Activated CD4-positive, alpha-beta T cell treated with anti-CD3 and anti-CD28 coated beads, Interleukin-2, amount 50 U/mL, for 24 hours (primary cell): ENCODE results near the gene FBRSL1.
"Not testable (repeated sequence)": the region's sequence is repeated elsewhere in the genome, so short reads cannot be mapped to it uniquely, and the experiment has no call there.

ENCODE experiments used
- DNase-seq, 2 donors: peaks; one replicate each; pipeline ENCODE4 v3.0.0-alpha.2; 2020; ENCODE audit warnings: low read depth in 1 of 2, low spot score in 1 of 2

The FBRSL1 gene

GRCh38 chr12:132489602-132490266, at the start of gene FBRSL1:
TSS of gene FBRSL1 (plus strand) at chr12:132490151.
- peak; percentile 87 for DNase-seq

- not testable (repeated sequence) for DNase-seq
Observed at GRCh38 chr12:132440420-132440819, 49.5 kb upstream of the FBRSL1 start.

- DNase-seq: no peak
Observed at GRCh38 chr12:132441871-132442863, 47.8 kb upstream of the FBRSL1 start.

- no peak for DNase-seq
Observed at GRCh38 chr12:132443091-132443490, 46.9 kb upstream of the FBRSL1 start.

- no peak for DNase-seq
Observed at GRCh38 chr12:132444283-132444682, 45.7 kb upstream of the FBRSL1 start.

GRCh38 chr12:132444957-132445883, 44.7 kb upstream of the FBRSL1 start:
- DNase-seq: peak; percentile 63

GRCh38 chr12:132445884-132446632, 43.9 kb upstream of the FBRSL1 start:
- peak in 1 of 2 donors; percentile 33 for DNase-seq

GRCh38 chr12:132446633-132447326, 43.2 kb upstream of the FBRSL1 start:
- DNase-seq: no peak

GRCh38 chr12:132447327-132447720, 42.6 kb upstream of the FBRSL1 start:
- DNase-seq: no peak

GRCh38 chr12:132447731-132448462, 42.1 kb upstream of the FBRSL1 start:
- DNase-seq: no peak

GRCh38 chr12:132448463-132448820, 41.5 kb upstream of the FBRSL1 start:
- no peak for DNase-seq

- no peak for DNase-seq
Observed at GRCh38 chr12:132449565-132450417, 40.2 kb upstream of the FBRSL1 start.

- DNase-seq: no peak
Observed at GRCh38 chr12:132450418-132451171, 39.4 kb upstream of the FBRSL1 start.

- DNase-seq: no peak
Observed at GRCh38 chr12:132451172-132451835, 38.6 kb upstream of the FBRSL1 start.

- DNase-seq: no peak
Observed at GRCh38 chr12:132451836-132452195, 38.1 kb upstream of the FBRSL1 start.

- no peak for DNase-seq
Observed at GRCh38 chr12:132452596-132453350, 37.2 kb upstream of the FBRSL1 start.
